Right lobe of liver (tissue), 6 donors: ENCODE results near the gene CROCC2. TPM values are rescaled to one million over a fixed set of nuclear protein-coding genes. Genes with fewer than 3 reads are reported as not detected.

Experiments
- ATAC-seq, 4 donors: fragments of 200-7000 bp; cut with Tn5 transposase; one replicate each; pipeline ENCODE4 v1.9.1; 2020; ENCODE audit warnings: mild to moderate bottlenecking in 4 of 4, moderate library complexity in 4 of 4
- DNase-seq, 3 donors: peaks; one replicate each; pipeline ENCODE4 v3.0.0-alpha.2; 2020
- H3K27ac ChIP-seq, 3 donors: fragments of 200-600 bp; one replicate each; pipeline ENCODE4 v1.8.0; 2022
- H3K27me3 ChIP-seq, 2 donors: fragments of 200-600 bp; one replicate each; pipeline ENCODE4 v1.8.0; 2022
- H3K36me3 ChIP-seq, 4 donors: fragments of 200-600 bp; sonication (generic) in 1 of 4; one replicate each; pipeline versions ENCODE4 v1.5.1 to v1.8.0; 2017 to 2022; ENCODE audit warnings: control low read depth in 1 of 4
- H3K4me1 ChIP-seq, 4 donors: fragments of 200-600 bp; sonication (generic) in 1 of 4; one replicate each; pipeline versions ENCODE4 v1.5.1 to v1.8.0; 2017 to 2022; ENCODE audit warnings: control low read depth in 1 of 4
- H3K4me3 ChIP-seq, 3 donors: fragments of 200-600 bp; one replicate each; pipeline ENCODE4 v1.8.0; 2022
- H3K9me3 ChIP-seq, 4 donors: fragments of 200-600 bp; sonication (generic) in 1 of 4; one replicate each; pipeline versions ENCODE4 v1.5.1 to v1.8.0; 2017 to 2022; ENCODE audit warnings: control low read depth in 1 of 4
- CTCF ChIP-seq, 4 donors: fragments of 200-600 bp in 3 of 4; fragments of 450-650 bp in 1 of 4; IDR thresholded peaks; one replicate each; pipeline versions ENCODE4 v1.5.1 to v1.8.0; 2016 to 2022; ENCODE audit warnings: antibody characterized with exemption in 4 of 4, mild to moderate bottlenecking in 2 of 4
- POLR2A ChIP-seq: fragments of 450-650 bp; IDR thresholded peaks from one replicate; pipeline ENCODE4 v1.6.1; 2017; ENCODE audit warnings: antibody characterized with exemption, mild to moderate bottlenecking
- WGBS: methylation state at CpG from one replicate; pipeline ENCODE4 v1.1.6; 2018; ENCODE audit warnings: low coverage, low lambda C conversion rate; ENCODE audit not compliant: insufficient coverage; ENCODE audit errors: missing lambda C conversion rate; 5-methylcytosine and 5-hydroxymethylcytosine counted together
- intact Hi-C, 2 donors: fragments of 100-400 bp; cut with DNase I; formaldehyde crosslinking; loops; one replicate each; pipeline versions ENCODE4 v1.11.2 to v1.14.1; 2022
- total RNA-seq, 6 experiments: library from RNA; depleted of rRNA in 2 of 6; stranded (reverse); fragments of >200 nt in 2 of 6; fragmentation: NEBNext Ultra II Directional in 3 of 6; extraction: Animal tissue kit (Norgen Biotek cat#: 25700) in 3 of 6; gene quantifications; one replicate each; pipeline versions ENCODE4 v1.1.0 to v1.2.4, GENCODE V29; 2016 to 2023
- donor health status: DM: no; HTN: yes; CAD: no.
- donor health status: DM: no; HTN: no; CAD: no.
- donor health status: DM: no; HTN: no; CAD: no.
- donor health status: DM: no; HTN: yes; CAD: no.
- donor health status: DM: no; HTN: yes; CAD: no.

The CROCC2 gene
- total RNA-seq, 6 experiments from 2014 or later, result 0.06 to 0.15 (median 0.12) TPM; not detected in 1

- Histone ChIP-seq H3K9me3 (no peaks in the 10 kb centered on the region), H3K27ac (no peak overlapping the region), H3K36me3 (no peaks in the 10 kb centered on the region), H3K4me1 (no peaks in the 10 kb centered on the region), H3K27me3 (no peaks in the 10 kb centered on the region), H3K4me3 (no peak overlapping the region)
- DNase-seq (peak in 1 of 3 donors; percentile 42), ATAC-seq (no peak)
- intact Hi-C loops, result no loop called here
- WGBS, result 73% methylated on average over 12 of the region's 29 CpGs
- TF ChIP-seq POLR2A (no peak), CTCF (IDR thresholded peaks at IDR 0.05) (no peak)
Observed at GRCh38 chr2:241011751-241012510, 105.8 kb downstream of the CROCC2 start.

GRCh38 chr2:241014224-241014623 lies 108.1 kb downstream of the CROCC2 start:
- peak in 1 of 3 donors; percentile 14 for DNase-seq
- 98% methylated on average over 5 of the region's 6 CpGs for WGBS

GRCh38 chr2:241014764-241015163 lies 108.6 kb downstream of the CROCC2 start:
- DNase-seq (peak in 1 of 3 donors; percentile 11), ATAC-seq (no peak)
- H3K27ac ChIP-seq, result no peak overlapping the region
- intact Hi-C loops, result no loop called here
- no peaks in the 10 kb centered on the region for H3K36me3 ChIP-seq
- TF ChIP-seq CTCF (IDR thresholded peaks at IDR 0.05) (no peak), POLR2A (no peak)
- 91% methylated on average over 10 of the region's 10 CpGs for WGBS
- no peak overlapping the region for H3K4me3 ChIP-seq
- H3K4me1 ChIP-seq, result no peaks in the 10 kb centered on the region
- H3K9me3 ChIP-seq, result no peaks in the 10 kb centered on the region
- no peaks in the 10 kb centered on the region for H3K27me3 ChIP-seq

More at GRCh38 chr2:241014224-241014623, 108.1 kb downstream of the CROCC2 start:
- Histone ChIP-seq H3K9me3 (no peaks in the 10 kb centered on the region), H3K4me3 (no peak overlapping the region), H3K27me3 (no peaks in the 10 kb centered on the region), H3K4me1 (no peaks in the 10 kb centered on the region), H3K27ac (no peak overlapping the region), H3K36me3 (no peaks in the 10 kb centered on the region)
- TF ChIP-seq CTCF (IDR thresholded peaks at IDR 0.05), result no peak
- no peak for ATAC-seq
- intact Hi-C loops, result no loop called here

GRCh38 chr2:241015439-241015838 lies 109.3 kb downstream of the CROCC2 start:
- intact Hi-C loops, result no loop called here
- no peaks in the 10 kb centered on the region for H3K4me1 ChIP-seq
- WGBS, result 93% methylated on average over 12 of the region's 13 CpGs
- no peaks in the 10 kb centered on the region for H3K36me3 ChIP-seq
- H3K27me3 ChIP-seq, result no peaks in the 10 kb centered on the region
- DNase-seq (peak in 1 of 3 donors; percentile 43), ATAC-seq (no peak)
- H3K4me3 ChIP-seq, result no peak overlapping the region
- H3K9me3 ChIP-seq, result no peaks in the 10 kb centered on the region
- TF ChIP-seq POLR2A, result no peak
- no peak for TF ChIP-seq CTCF (IDR thresholded peaks at IDR 0.05)
- no peak overlapping the region for H3K27ac ChIP-seq
